Measurements from ENCODE around the gene RAB25.

RAB25 gene

DNA sequence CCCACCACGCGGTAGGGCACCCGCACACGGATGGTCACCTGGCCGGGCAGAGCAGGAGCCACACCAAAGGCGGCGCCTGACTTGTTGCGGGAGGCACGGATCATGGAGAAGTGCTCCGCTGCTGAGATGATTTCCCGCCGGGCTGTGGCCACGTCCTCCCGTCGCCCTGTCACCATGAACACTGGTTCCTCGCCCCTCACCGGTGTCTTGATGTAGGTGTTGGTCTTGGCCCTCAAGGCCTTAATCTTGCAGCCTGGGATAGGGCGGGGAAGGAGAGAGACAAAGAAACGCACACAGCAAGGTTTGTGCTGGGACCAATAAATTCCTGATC, 16.4 kb downstream of the RAB25 start:
- in situ Hi-C loops (cut with MboI; ENCODE audit: low sequenced_read_pairs), result no loop called here

DNA sequence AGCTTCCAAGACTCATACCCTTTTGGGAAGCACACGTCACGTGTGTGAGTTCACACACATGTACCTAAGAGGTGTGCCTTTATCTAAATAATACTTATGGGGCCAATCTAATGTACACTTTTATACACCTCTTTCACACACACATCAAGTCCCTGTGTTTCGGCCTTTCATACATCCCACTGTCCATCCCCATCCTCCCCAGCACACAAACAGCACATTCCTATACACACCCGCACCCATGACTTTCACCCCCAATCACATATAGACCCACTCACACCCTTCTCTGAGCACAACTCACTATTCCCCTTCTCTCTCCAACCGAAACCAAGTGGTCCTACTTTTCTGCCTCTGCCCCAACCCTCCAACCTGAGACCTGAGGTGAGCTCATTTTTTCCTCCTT, 17.8 kb downstream of the RAB25 start:
- in situ Hi-C loops (cut with MboI; ENCODE audit: low sequenced_read_pairs), result no loop called here

- in situ Hi-C loops (cut with MboI; ENCODE audit: low sequenced_read_pairs), result loop anchor here (10.0 kb wide), 1 partner anchor 145 kb away; no protein-coding TSS in a partner anchor
Measured at GRCh38 chr1:156079762-156080161, 18.8 kb downstream of the RAB25 start.

DNA sequence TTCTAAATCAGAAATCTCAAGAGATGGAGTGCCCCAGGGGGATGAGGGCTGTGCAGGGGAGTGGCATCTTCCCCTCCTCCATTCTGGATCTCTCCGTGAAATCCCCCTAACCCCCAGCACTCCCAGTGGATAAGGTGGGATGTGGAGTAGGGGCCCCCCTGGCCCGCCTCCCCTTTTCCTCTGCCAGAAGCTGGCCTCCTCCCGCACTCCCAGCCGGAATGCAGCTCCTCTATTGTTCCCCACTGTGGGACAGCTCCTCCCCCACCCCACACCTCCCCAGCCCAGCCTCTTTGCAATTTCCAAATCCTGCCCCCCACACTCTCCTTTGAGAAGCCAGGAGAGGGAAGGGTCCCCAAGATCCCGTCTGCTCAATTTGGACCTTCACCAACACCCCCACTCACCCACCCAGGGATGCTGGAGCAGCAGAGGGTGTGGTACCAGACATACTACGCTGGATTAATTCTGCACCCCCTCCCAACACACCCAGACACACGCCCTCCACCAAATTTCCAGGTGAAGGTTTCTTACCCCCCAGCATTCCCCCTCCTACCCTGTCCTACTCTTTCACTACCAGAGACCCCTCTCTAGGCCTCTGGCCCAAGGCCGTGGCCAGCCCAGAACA, 19.4 kb downstream of the RAB25 start:
- in situ Hi-C loops (cut with MboI; ENCODE audit: low sequenced_read_pairs), result loop anchor here (10.0 kb wide), 1 partner anchor 144 kb away; no protein-coding TSS in a partner anchor

GRCh38 chr1:156080863-156081179, 19.9 kb downstream of the RAB25 start:
- in situ Hi-C loops (cut with MboI; ENCODE audit: low sequenced_read_pairs), result loop anchor here (10.0 kb wide), 1 partner anchor 144 kb away; no protein-coding TSS in a partner anchor

GRCh38 chr1:156081180-156081916, 20.4 kb downstream of the RAB25 start:
- in situ Hi-C loops (cut with MboI; ENCODE audit: low sequenced_read_pairs), result loop anchor here (10.0 kb wide), 1 partner anchor 143 kb away; no protein-coding TSS in a partner anchor

DNA sequence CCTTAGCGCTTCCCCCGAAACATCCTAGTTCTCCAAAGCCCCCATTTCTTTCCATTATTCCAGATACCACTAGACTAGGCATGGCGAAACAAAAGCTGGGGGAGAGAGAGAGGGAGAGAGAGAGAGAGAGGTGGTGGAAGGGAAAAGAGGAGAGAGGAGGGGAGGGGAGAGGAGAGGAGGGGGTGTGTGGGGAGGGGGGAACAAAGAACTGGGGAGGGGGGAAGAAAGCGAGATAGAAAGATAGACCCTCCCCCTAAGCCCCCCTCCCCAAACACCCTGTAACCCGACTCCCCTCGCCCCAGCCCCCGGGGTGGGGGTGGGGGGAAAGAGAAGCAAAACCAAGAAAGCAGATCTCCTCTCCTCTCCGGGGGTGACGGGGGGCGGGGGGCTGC, 21.0 kb downstream of the RAB25 start:
- in situ Hi-C loops (cut with MboI; ENCODE audit: low sequenced_read_pairs), result loop anchor here (10.0 kb wide), 1 partner anchor 143 kb away; no protein-coding TSS in a partner anchor

- in situ Hi-C loops (cut with MboI; ENCODE audit: low sequenced_read_pairs), result loop anchor here (10.0 kb wide), 1 partner anchor 142 kb away; no protein-coding TSS in a partner anchor
Measured at GRCh38 chr1:156082309-156083091, 21.5 kb downstream of the RAB25 start, which contains the start of gene MEX3A. TSS of gene MEX3A (minus strand) at chr1:156082465. CDS start at chr1:156081998, 467 bp downstream.

- in situ Hi-C loops (cut with MboI; ENCODE audit: low sequenced_read_pairs), result loop anchor here (10.0 kb wide), 1 partner anchor 141 kb away; no protein-coding TSS in a partner anchor
Measured at GRCh38 chr1:156083800-156084790, 23.1 kb downstream of the RAB25 start.

DNA sequence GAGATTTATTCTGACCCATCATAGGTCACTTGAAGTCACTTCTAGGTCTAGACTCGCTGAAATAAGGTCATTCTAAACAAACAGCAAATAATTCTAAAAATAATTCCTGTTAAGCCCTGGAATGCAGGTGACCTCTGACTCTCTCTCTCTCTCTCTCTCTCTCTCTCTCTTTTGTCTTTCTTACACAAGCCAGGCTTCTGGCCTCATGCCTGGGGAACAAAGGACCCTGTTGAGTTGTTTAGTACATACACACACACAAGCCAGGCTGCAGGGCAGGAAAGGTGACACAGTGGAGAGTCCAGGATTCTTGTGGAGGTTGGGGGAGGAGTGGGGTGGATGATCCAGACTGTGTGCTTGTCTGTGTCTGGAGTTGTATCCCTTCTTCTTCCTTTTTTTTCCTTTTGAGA, 25.3 kb downstream of the RAB25 start:
- in situ Hi-C loops (cut with MboI; ENCODE audit: low sequenced_read_pairs), result loop anchor here (10.0 kb wide), 1 partner anchor 139 kb away; no protein-coding TSS in a partner anchor

- in situ Hi-C loops (cut with MboI; ENCODE audit: low sequenced_read_pairs), result loop anchor here (5.0 to 10.0 kb wide), 2 partner anchors 38 to 135 kb away; no protein-coding TSS in a partner anchor
Measured at GRCh38 chr1:156089704-156090103, 28.7 kb downstream of the RAB25 start.

DNA sequence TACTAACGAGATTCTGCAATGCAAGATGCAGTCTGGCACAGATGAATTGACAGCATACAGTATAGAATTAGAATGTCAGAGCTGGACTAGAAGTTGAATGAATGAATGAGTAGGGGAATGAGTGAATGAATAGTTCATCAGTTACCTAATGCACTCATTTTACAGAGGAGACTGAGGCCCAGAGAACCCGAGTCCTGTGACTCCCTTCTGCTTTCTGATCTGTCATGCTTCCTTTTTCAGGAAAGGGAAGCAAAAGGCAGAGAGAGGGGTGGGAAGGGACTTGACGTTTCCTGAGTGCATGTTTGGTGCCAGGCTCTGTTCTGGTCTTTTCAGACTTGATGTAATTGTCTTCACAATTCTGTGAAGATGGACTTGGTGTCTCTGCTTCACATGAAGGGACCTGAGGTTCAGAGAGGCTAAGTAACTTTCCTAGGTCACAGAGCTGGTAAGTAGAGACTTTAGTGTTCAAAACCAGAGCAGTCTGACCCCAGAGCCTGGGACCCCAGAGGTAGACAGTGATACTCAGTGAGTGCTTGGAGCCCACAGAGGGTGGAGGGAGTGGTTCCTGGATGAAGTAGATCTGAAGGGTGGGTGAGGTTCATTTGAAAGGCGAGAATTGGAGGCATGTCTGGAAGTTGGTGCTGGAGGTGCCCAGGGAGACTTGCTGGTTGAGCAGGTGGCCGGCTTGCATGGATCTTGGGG, 29.3 kb downstream of the RAB25 start:
- in situ Hi-C loops (cut with MboI; ENCODE audit: low sequenced_read_pairs), result loop anchor here (5.0 kb wide), 1 partner anchor 37 kb away; no protein-coding TSS in a partner anchor

DNA sequence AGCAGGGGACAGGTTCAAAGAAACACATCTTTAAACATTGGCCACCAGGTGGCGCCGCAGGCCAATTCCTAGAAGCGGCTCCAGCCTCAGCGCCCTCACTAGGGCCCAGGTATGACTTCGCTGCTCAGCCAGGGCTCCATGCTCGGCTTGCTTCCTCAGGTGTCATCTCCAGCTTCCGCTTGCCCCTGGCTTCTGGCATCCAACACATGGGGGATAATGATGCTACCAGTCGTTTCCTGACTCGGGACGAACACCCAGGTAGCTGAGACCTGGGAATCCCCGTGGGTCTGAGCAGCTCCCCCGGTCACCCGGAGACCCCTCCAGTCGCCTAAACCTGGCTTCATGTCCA, 29.9 kb downstream of the RAB25 start:
- in situ Hi-C loops (cut with MboI; ENCODE audit: low sequenced_read_pairs), result loop anchor here (5.0 kb wide), 1 partner anchor 36 kb away; no protein-coding TSS in a partner anchor

DNA sequence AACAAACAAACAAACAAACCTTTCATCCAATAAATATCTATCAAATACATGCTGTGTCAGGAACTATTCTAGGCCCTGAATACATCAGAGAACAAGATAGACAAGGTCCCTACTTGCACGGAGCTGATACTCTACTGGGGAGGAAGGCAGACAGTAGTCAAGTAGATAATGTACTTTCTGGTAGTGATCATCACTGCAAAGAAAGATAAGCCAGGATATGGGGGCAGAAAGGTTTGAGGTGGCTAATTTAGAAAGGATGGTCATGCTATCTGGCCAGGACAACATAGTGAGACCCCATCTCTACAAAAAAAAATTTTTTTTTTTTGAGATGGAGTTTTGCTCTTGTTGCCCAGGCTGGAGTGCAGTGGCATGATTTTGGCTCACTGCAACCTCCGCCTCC, 30.6 kb downstream of the RAB25 start:
- in situ Hi-C loops (cut with MboI; ENCODE audit: low sequenced_read_pairs), result loop anchor here (5.0 kb wide), 1 partner anchor 36 kb away; no protein-coding TSS in a partner anchor

- in situ Hi-C loops (cut with MboI; ENCODE audit: low sequenced_read_pairs), result no loop called here
Measured at GRCh38 chr1:156095906-156096508, 35.0 kb downstream of the RAB25 start.

- in situ Hi-C loops (cut with MboI; ENCODE audit: low sequenced_read_pairs), result no loop called here
Measured at GRCh38 chr1:156096640-156097391, 35.9 kb downstream of the RAB25 start.

GRCh38 chr1:156097499-156098178, 36.7 kb downstream of the RAB25 start:
- in situ Hi-C loops (cut with MboI; ENCODE audit: low sequenced_read_pairs), result no loop called here

DNA sequence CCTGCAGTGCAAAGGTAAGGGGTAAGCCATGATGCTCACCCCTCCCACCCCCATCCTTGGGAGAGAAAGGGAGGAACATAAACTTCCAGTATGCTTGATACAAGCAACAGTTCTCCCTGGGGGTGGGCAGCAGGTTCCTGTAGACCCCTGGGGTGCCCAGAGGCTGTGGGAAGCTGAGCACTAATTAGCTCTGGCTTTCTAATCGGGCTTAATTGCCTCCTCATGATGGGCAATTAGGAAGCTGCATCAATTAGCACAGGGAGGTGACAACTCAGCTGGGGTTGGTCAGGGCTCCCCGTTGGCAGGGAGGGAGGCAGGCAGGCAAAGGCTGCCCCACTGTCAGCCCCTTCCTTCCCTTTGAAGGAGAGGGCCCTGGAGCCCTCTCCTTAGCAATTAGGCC, 37.8 kb downstream of the RAB25 start:
- in situ Hi-C loops (cut with MboI; ENCODE audit: low sequenced_read_pairs), result no loop called here
